ENCODE results near the gene COL6A3.

Gene COL6A3

DNA sequence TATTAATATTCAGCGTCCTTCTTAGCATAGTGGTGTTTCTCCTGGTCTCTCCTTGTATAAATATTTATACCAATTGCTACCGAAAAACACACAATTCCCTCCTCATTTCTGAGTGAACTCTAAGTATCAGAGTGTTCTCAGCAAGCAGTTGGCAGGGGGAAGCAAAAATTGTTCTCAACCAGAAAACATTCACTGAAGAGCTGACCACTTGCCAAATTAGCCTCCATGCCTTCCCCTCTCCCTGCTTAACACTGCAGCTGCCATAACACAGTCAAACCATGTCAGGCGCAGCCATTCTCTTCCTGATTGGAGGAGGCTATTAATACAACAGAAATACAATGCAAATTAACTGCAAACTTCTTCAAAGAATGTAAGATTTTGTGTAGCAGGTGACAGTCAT is 105.0 kb downstream of the COL6A3 start:
- Histone ChIP-seq H3K36me3 (ENCODE audit: control insufficient read depth, low read length) (no peaks in the 10 kb centered on the region), H3K9me2 (replicated peaks; ENCODE audit: control insufficient read depth, low read length) (no peaks in the 10 kb centered on the region), H3F3A (ENCODE audit: control insufficient read depth, insufficient read depth) (no peaks in the 10 kb centered on the region), H3K4me3 (ENCODE audit: low read length) (no peak overlapping the region), H4K20me1 (ENCODE audit: control insufficient read depth, insufficient read depth, low read depth, low read length) (no peaks in the 10 kb centered on the region), H3K79me2 (ENCODE audit: control insufficient read depth, low read length) (no peaks in the 10 kb centered on the region), H3K9me3 (ENCODE audit: control insufficient read depth, insufficient read depth, low read length) (no peaks in the 10 kb centered on the region), H3K27me3 (ENCODE audit: control insufficient read depth, low read length) (no peaks in the 10 kb centered on the region), H3K4me1 (ENCODE audit: control insufficient read depth, low read length) (no peaks in the 10 kb centered on the region), H3K4me2 (ENCODE audit: low read length) (no peak overlapping the region), H3K27ac (ENCODE audit: low read depth, low read length) (no peak overlapping the region)
- TF ChIP-seq EZH2phosphoT487 (IDR thresholded peaks at IDR 0.05; ENCODE audit: borderline replicate concordance, low read length) = no peak
- TF ChIP-seq, protein P1, sequence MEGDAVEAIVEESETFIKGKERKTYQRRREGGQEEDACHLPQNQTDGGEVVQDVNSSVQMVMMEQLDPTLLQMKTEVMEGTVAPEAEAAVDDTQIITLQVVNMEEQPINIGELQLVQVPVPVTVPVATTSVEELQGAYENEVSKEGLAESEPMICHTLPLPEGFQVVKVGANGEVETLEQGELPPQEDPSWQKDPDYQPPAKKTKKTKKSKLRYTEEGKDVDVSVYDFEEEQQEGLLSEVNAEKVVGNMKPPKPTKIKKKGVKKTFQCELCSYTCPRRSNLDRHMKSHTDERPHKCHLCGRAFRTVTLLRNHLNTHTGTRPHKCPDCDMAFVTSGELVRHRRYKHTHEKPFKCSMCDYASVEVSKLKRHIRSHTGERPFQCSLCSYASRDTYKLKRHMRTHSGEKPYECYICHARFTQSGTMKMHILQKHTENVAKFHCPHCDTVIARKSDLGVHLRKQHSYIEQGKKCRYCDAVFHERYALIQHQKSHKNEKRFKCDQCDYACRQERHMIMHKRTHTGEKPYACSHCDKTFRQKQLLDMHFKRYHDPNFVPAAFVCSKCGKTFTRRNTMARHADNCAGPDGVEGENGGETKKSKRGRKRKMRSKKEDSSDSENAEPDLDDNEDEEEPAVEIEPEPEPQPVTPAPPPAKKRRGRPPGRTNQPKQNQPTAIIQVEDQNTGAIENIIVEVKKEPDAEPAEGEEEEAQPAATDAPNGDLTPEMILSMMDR (IDR thresholded peaks at IDR 0.05; ENCODE audit: low read depth, low read length, poor library complexity, severe bottlenecking) = no peak

DNA sequence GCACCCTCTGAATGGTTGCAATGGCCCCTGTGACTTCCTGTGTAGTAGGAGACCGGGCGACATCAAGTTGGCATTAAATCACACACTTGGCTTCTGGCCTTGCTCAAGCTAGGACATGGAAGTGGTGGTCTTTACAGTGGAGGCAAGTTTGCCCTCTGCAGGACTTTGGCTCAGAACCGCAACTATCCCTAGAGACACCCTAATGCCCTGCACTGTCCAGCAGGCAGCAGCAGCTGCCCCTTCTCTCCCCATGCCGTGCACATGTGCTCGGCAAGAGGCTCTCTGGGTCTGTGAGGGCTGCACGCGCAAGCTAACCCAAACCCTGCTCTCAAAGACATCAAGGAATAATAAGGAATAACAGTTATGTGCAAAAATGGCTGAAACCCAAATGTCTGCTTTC is 106.5 kb downstream of the COL6A3 start:
- H4K20me1 ChIP-seq (ENCODE audit: control insufficient read depth, insufficient read depth, low read depth, low read length) = no peaks in the 10 kb centered on the region
- no peak overlapping the region for H3K4me2 ChIP-seq (ENCODE audit: low read length)
- no peak overlapping the region for H3K27ac ChIP-seq (ENCODE audit: low read depth, low read length)
- TF ChIP-seq, protein P1 (IDR thresholded peaks at IDR 0.05; ENCODE audit: low read depth, low read length, poor library complexity, severe bottlenecking) = no peak
- TF ChIP-seq EZH2phosphoT487 (IDR thresholded peaks at IDR 0.05; ENCODE audit: borderline replicate concordance, low read length) = no peak
- no peaks in the 10 kb centered on the region for H3K79me2 ChIP-seq (ENCODE audit: control insufficient read depth, low read length)
- H3K9me3 ChIP-seq (ENCODE audit: control insufficient read depth, insufficient read depth, low read length) = no peaks in the 10 kb centered on the region
- H3K36me3 ChIP-seq (ENCODE audit: control insufficient read depth, low read length) = no peaks in the 10 kb centered on the region
- no peak overlapping the region for H3K4me3 ChIP-seq (ENCODE audit: low read length)
- H3K9me2 ChIP-seq (replicated peaks; ENCODE audit: control insufficient read depth, low read length) = no peaks in the 10 kb centered on the region
- no peaks in the 10 kb centered on the region for H3K4me1 ChIP-seq (ENCODE audit: control insufficient read depth, low read length)
- no peaks in the 10 kb centered on the region for H3K27me3 ChIP-seq (ENCODE audit: control insufficient read depth, low read length)
- H3F3A ChIP-seq (ENCODE audit: control insufficient read depth, insufficient read depth) = no peaks in the 10 kb centered on the region

DNA sequence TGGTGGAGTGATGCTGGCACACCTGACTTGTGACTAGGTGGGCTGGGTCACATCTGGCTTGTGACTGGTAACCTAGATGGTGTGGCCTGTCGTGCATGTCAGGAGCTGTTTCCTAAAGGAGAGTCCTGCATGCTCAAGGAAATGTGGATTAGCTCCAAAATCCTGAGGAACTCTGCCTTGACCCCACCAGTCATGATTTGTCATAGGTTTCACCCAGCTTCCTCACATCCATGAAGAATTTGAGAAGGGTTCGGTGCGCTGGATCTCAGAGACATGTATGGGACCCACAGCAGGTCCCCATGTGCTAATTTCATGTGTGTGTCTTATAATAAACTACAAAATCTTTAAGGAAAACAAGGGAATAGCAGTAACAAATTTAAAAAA is 107.2 kb downstream of the COL6A3 start:
- Histone ChIP-seq H3K79me2 (ENCODE audit: control insufficient read depth, low read length) (no peaks in the 10 kb centered on the region), H3K27me3 (ENCODE audit: control insufficient read depth, low read length) (no peaks in the 10 kb centered on the region), H3K4me2 (ENCODE audit: low read length) (no peak overlapping the region), H3F3A (ENCODE audit: control insufficient read depth, insufficient read depth) (no peaks in the 10 kb centered on the region), H3K9me2 (replicated peaks; ENCODE audit: control insufficient read depth, low read length) (no peaks in the 10 kb centered on the region), H3K36me3 (ENCODE audit: control insufficient read depth, low read length) (no peaks in the 10 kb centered on the region), H3K27ac (ENCODE audit: low read depth, low read length) (no peak overlapping the region), H3K4me3 (ENCODE audit: low read length) (no peak overlapping the region), H3K9me3 (ENCODE audit: control insufficient read depth, insufficient read depth, low read length) (no peaks in the 10 kb centered on the region), H4K20me1 (ENCODE audit: control insufficient read depth, insufficient read depth, low read depth, low read length) (no peaks in the 10 kb centered on the region), H3K4me1 (ENCODE audit: control insufficient read depth, low read length) (no peaks in the 10 kb centered on the region)
- no peak for TF ChIP-seq EZH2phosphoT487 (IDR thresholded peaks at IDR 0.05; ENCODE audit: borderline replicate concordance, low read length)
- TF ChIP-seq, protein P1 (IDR thresholded peaks at IDR 0.05; ENCODE audit: low read depth, low read length, poor library complexity, severe bottlenecking) = no peak

Data from DOHH2 (cell line).